Tibial artery (tissue), 4 donors: ENCODE data around the gene RAB33A.

Experiments
- DNase-seq, 2 donors: peaks; one replicate each; pipeline ENCODE4 v3.0.0-alpha.2; 2019
- H3K27ac ChIP-seq, 2 donors: fragments of 200-600 bp; sonication (generic) in 1 of 2; 1 replicate in 1 of 2; 2 replicates in 1 of 2; pipeline ENCODE4 v1.5.1; 2018 to 2019; ENCODE audit warnings: mild to moderate bottlenecking in 1 of 2
- H3K27me3 ChIP-seq, 2 donors: fragments of 200-600 bp; sonication (generic) in 1 of 2; one replicate each; pipeline versions ENCODE4 v1.5.1 to v1.6.0; 2016 to 2019
- H3K36me3 ChIP-seq, 3 donors: fragments of 200-600 bp; sonication (generic) in 2 of 3; one replicate each; pipeline ENCODE4 v1.5.1; 2016 to 2019; ENCODE audit warnings: mild to moderate bottlenecking in 2 of 3
- H3K4me1 ChIP-seq, 4 donors: fragments of 200-600 bp; sonication (generic) in 2 of 4; 1 replicate in 3 of 4; 2 replicates in 1 of 4; pipeline ENCODE4 v1.5.1; 2016 to 2019
- H3K4me3 ChIP-seq, 2 donors: fragments of 200-600 bp; sonication (generic) in 1 of 2; 1 replicate in 1 of 2; 2 replicates in 1 of 2; pipeline ENCODE4 v1.5.1; 2018 to 2019; ENCODE audit warnings: mild to moderate bottlenecking in 2 of 2
- H3K9me3 ChIP-seq, 3 donors: fragments of 200-600 bp; sonication (generic) in 1 of 3; one replicate each; pipeline ENCODE4 v1.5.1; 2016 to 2019
- CTCF ChIP-seq, 2 experiments: fragments of 200-600 bp in 1 of 2; fragments of 450-650 bp in 1 of 2; IDR thresholded peaks; one replicate each; pipeline ENCODE4 v1.5.1; 2017 to 2019; ENCODE audit warnings: antibody characterized with exemption in 2 of 2, mild to moderate bottlenecking in 1 of 2, moderate library complexity in 1 of 2
- intact Hi-C: fragments of 100-400 bp; cut with DNase I; formaldehyde crosslinking; loops from one replicate; pipeline ENCODE4 v1.15.0; 2023; ENCODE audit warnings: low total_unique reads

The RAB33A gene

DNA sequence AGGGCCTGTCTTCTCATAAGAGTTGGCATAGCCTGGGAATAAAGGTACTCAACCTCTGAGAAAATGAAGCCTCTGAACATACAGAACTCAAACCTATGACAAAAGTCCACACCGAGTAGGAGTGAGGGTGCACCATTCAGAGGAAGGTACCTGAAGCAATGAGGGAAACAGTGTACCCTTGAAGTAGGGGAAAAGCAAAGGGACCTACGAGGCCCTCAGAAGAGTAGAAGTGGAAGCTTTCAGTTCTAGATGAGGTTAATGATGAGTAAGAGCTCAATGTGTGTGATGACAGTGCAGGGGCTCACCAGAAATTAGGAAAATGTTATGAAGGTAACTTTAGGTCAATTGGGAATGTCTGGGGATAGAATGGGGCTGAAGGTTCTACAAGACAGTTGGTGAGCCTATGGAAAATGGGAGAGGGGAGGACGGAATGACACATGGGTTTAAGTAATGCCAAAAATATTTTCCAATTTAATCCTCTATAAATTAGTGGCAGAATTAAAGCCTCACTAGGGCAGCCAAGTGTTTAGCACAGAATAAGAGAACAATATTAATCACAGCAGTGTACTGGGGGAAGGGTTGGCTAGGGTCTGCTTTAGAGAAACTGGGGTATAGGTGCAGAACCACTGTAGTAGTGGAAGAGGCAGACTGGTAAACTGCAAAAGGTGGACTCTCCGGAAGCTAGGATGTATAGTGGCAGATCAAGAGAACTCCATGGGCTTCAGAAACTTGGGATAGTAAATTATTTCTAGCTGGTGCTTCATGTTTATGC, 39.8 kb downstream of the RAB33A start:
- no peak overlapping the region for H3K4me3 ChIP-seq
- DNase-seq = no peak
- intact Hi-C loops = no loop called here
- peaks cover 0 to 8% (median 0%) of the 10 kb centered on the region in 3 donors for H3K36me3 ChIP-seq
- no peaks in the 10 kb centered on the region for H3K4me1 ChIP-seq
- no peaks in the 10 kb centered on the region for H3K27me3 ChIP-seq
- H3K27ac ChIP-seq = no peak overlapping the region
- H3K9me3 ChIP-seq = no peaks in the 10 kb centered on the region
- no peak for TF ChIP-seq CTCF (IDR thresholded peaks at IDR 0.05)

DNA sequence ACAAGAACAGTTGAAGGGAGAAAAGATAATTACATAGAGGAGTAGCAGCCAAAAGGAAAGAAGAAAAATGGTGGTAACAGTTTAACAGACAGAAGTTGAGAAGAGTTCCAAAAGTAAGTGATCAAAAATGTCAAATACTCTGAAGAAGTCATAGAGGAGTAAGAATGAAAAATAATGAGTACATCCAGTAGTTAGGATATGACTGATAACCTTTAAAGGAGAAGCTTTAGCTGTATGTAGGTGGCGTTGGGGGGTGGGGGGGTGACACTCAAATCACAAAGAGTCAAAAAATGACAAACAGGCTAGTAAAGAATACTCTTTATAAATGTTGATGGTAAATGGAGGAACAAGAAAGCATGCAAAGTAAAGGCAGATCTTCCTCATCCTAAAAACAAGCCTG, 40.6 kb downstream of the RAB33A start:
- no peaks in the 10 kb centered on the region for H3K9me3 ChIP-seq
- no peaks in the 10 kb centered on the region for H3K27me3 ChIP-seq
- peaks cover 0 to 8% (median 0%) of the 10 kb centered on the region in 3 donors for H3K36me3 ChIP-seq
- H3K4me1 ChIP-seq = no peaks in the 10 kb centered on the region
- H3K4me3 ChIP-seq = no peak overlapping the region
- DNase-seq = no peak
- intact Hi-C loops = no loop called here
- TF ChIP-seq CTCF (IDR thresholded peaks at IDR 0.05) = no peak
- no peak overlapping the region for H3K27ac ChIP-seq

DNA sequence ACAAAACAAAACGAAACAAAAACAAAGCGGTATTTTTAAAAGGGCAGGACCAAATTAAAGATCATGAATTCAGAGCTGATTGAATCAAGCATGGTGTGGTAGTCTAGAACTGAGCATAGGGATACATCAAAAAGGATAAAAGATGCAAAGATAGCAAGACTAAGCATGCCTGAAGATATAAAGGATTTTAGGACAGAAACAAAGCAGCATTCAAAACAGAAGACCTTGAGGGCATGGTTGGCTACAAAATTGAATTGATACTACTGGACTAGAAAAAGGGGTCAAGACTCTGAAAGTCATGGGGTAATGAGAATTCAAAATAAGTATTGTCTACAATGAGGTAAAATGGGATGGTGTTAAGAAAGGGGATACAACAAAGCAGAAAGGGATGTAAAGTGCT, 41.6 kb downstream of the RAB33A start:
- Histone ChIP-seq H3K4me1 (no peaks in the 10 kb centered on the region), H3K27ac (no peak overlapping the region), H3K27me3 (no peaks in the 10 kb centered on the region), H3K4me3 (no peak overlapping the region), H3K36me3 (peaks cover 0 to 13% (median 0%) of the 10 kb centered on the region in 3 donors), H3K9me3 (no peaks in the 10 kb centered on the region)
- intact Hi-C loops = no loop called here
- no peak for TF ChIP-seq CTCF (IDR thresholded peaks at IDR 0.05)
- DNase-seq = no peak

- intact Hi-C loops = no loop called here
- no peak for DNase-seq
- Histone ChIP-seq H3K4me1 (no peaks in the 10 kb centered on the region), H3K4me3 (no peak overlapping the region), H3K27ac (no peak overlapping the region), H3K9me3 (no peaks in the 10 kb centered on the region), H3K36me3 (peaks cover 0 to 13% (median 0%) of the 10 kb centered on the region in 3 donors), H3K27me3 (no peaks in the 10 kb centered on the region)
- TF ChIP-seq CTCF (IDR thresholded peaks at IDR 0.05) = no peak
Observed at GRCh38 chrX:130216320-130216719, 44.6 kb downstream of the RAB33A start.

- TF ChIP-seq CTCF (IDR thresholded peaks at IDR 0.05) = no peak
- Histone ChIP-seq H3K4me1 (no peaks in the 10 kb centered on the region), H3K27ac (no peak overlapping the region), H3K36me3 (no peaks in the 10 kb centered on the region), H3K9me3 (no peaks in the 10 kb centered on the region), H3K4me3 (no peak overlapping the region), H3K27me3 (no peaks in the 10 kb centered on the region)
- intact Hi-C loops = no loop called here
- no peak for DNase-seq
Observed at GRCh38 chrX:130224810-130225209, 53.0 kb downstream of the RAB33A start.
